K562 (cell line): Measurements from ENCODE around the gene RGL2. TPM values are rescaled to one million over a fixed set of nuclear protein-coding genes. Genes with fewer than 3 reads are reported as not detected.
A peak's percentile ranks its signal among the peaks of the same experiment; 100 is the strongest.

Experiments
- ARID3B ChIP-seq: fragments of 250-450 bp; sonication (Bioruptor Pico); IDR thresholded peaks from 2 replicates; pipeline ENCODE4 v1.4.0; 2020; ENCODE audit warnings: borderline replicate concordance
- DIDO1 ChIP-seq: fragments of 450-650 bp; IDR thresholded peaks from 2 replicates; pipeline ENCODE4 v1.6.1; 2016; ENCODE audit warnings: low read depth, missing biosample characterization, missing genetic modification characterization
- ERF ChIP-seq: fragments of 450-650 bp; formaldehyde crosslinking; IDR thresholded peaks from 2 replicates; pipeline ENCODE4 v1.4.0; 2020; ENCODE audit warnings: mild to moderate bottlenecking, mixed read lengths
- ESRRA ChIP-seq: fragments of 450-650 bp; IDR thresholded peaks from 2 replicates; pipeline ENCODE4 v1.6.1; 2014; ENCODE audit warnings: low read depth, mild to moderate bottlenecking, moderate library complexity, borderline replicate concordance
- HDAC1 ChIP-seq, 2 experiments: fragments of 450-650 bp; IDR thresholded peaks; 2 replicates each; pipeline ENCODE4 v1.6.1; 2016 to 2017; ENCODE audit warnings: inconsistent platforms in 1 of 2, mild to moderate bottlenecking in 1 of 2, moderate library complexity in 1 of 2
- HSF4 ChIP-seq: fragments of 250-450 bp; sonication (Bioruptor Pico); IDR thresholded peaks from 2 replicates; pipeline ENCODE4 v2.1.2; 2022; ENCODE audit warnings: mild to moderate bottlenecking, moderate library complexity, borderline replicate concordance
- ILF3 ChIP-seq: fragments of 450-650 bp; IDR thresholded peaks from 2 replicates; pipeline ENCODE4 v1.6.1; 2018; ENCODE audit warnings: antibody characterized with exemption, mild to moderate bottlenecking, moderate library complexity, borderline replicate concordance
- KDM1A ChIP-seq, 2 experiments: fragments of 450-650 bp; IDR thresholded peaks; 2 replicates each; pipeline ENCODE4 v1.6.1; 2016; ENCODE audit warnings: mild to moderate bottlenecking in 2 of 2
- KDM5B ChIP-seq: fragments of 200-600 bp; sonication (generic); IDR thresholded peaks from 2 replicates; pipeline ENCODE4 v1.6.1; 2012; ENCODE audit warnings: low read depth, mild to moderate bottlenecking, moderate library complexity, low read length, control low read depth, inconsistent platforms; ENCODE audit not compliant: insufficient replicate concordance
- RBFOX2 ChIP-seq: fragments of 200-400 bp; formaldehyde crosslinking; IDR thresholded peaks from 2 replicates; pipeline ENCODE4 v1.6.1; 2017; ENCODE audit warnings: low read depth, mild to moderate bottlenecking, low read length, moderate library complexity
- SMARCA4 ChIP-seq: fragments of 450-650 bp; IDR thresholded peaks from 2 replicates; pipeline ENCODE4 v1.6.1; 2016
- SNRNP70 ChIP-seq: fragments of 200-400 bp; formaldehyde crosslinking; optimal IDR thresholded peaks from 2 replicates; pipeline ENCODE3; 2017; ENCODE audit warnings: low read depth, low read length
- XRCC3 ChIP-seq: fragments of 450-650 bp; IDR thresholded peaks from 2 replicates; pipeline ENCODE4 v1.6.1; 2017; ENCODE audit warnings: mild to moderate bottlenecking, moderate library complexity
- ZBTB7A ChIP-seq: IDR thresholded peaks from 2 replicates; pipeline ENCODE4 v1.6.1; 2011; ENCODE audit warnings: low read depth, mild to moderate bottlenecking, low read length, moderate library complexity, borderline replicate concordance; ENCODE audit not compliant: control insufficient read depth
- ZNF217 ChIP-seq: sonication (generic); formaldehyde crosslinking; IDR thresholded peaks from 2 replicates; pipeline ENCODE4 v1.8.0; 2022; ENCODE audit warnings: mild to moderate bottlenecking, missing genetic modification reagents
- ZNF644 ChIP-seq: fragments of 200-800 bp; sonication (Bioruptor generic); IDR thresholded peaks from 2 replicates; pipeline ENCODE4 v1.6.1; 2016; ENCODE audit warnings: low read depth, missing genetic modification characterization, missing compliant biosample characterization
- ZNF830 ChIP-seq: fragments of 250-450 bp; sonication (Bioruptor Pico); IDR thresholded peaks from 2 replicates; pipeline ENCODE4 v1.5.0; 2021; ENCODE audit warnings: mild to moderate bottlenecking
- polyA plus RNA-seq, 8 experiments: library from polyadenylated mRNA; depleted of rRNA in 4 of 8; stranded (reverse) in 5 of 8; unstranded in 3 of 8; fragments of >200 nt; fragmentation: Nextera tagmentation in 2 of 8; fragmentation: Illumina TruSeq in 1 of 8; extraction: Ambion mirVana in 2 of 8; extraction: Trizol in 1 of 8; gene quantifications; 2 replicates each; pipeline versions ENCODE4 v1.2.1 to v1.2.3, GENCODE V29; 2011 to 2014; ENCODE audit warnings: inconsistent platforms in 1 of 8, missing spikeins in 1 of 8
- total RNA-seq, 7 experiments: library from RNA; depleted of rRNA in 6 of 7; stranded (reverse); fragments of >200 nt in 6 of 7; fragmentation: Illumina TruSeq in 2 of 7; extraction: Trizol in 2 of 7; gene quantifications; 2 replicates each; pipeline versions ENCODE4 v1.2.1 to v1.2.3, GENCODE V29; 2011 to 2021; ENCODE audit warnings: low replicate concordance in 1 of 7
- TF ChIP-seq, protein P1 (sequence below): fragments of 450-650 bp; IDR thresholded peaks from 2 replicates; pipeline ENCODE4 v1.6.1; 2014; ENCODE audit warnings: low read depth, mild to moderate bottlenecking, moderate library complexity, borderline replicate concordance
- TF ChIP-seq, protein P2 (sequence below): fragments of 450-650 bp; IDR thresholded peaks from 2 replicates; pipeline ENCODE4 v1.6.1; 2016; ENCODE audit warnings: mild to moderate bottlenecking
- TF ChIP-seq, protein P3 (sequence below): fragments of 250-450 bp; sonication (Bioruptor Pico); IDR thresholded peaks from 2 replicates; pipeline ENCODE4 v1.4.0; 2020; ENCODE audit warnings: mild to moderate bottlenecking, moderate library complexity
- TF ChIP-seq, protein P4 (sequence below): sonication (generic); formaldehyde crosslinking; IDR thresholded peaks from 2 replicates; pipeline ENCODE4 v1.8.0; 2022; ENCODE audit warnings: mild to moderate bottlenecking, low read depth, missing genetic modification reagents

RGL2 gene
- total and polyA plus RNA-seq, 9 of the 15 experiments (the other 6 are each of a cell fraction or from before 2014, with no cell fraction given), result 1.8 to 57.1 (median 19.5) TPM

GRCh38 chr6:33314515-33314942, 15.8 kb upstream of the RGL2 start (continued):
- TF ChIP-seq, protein P1, sequence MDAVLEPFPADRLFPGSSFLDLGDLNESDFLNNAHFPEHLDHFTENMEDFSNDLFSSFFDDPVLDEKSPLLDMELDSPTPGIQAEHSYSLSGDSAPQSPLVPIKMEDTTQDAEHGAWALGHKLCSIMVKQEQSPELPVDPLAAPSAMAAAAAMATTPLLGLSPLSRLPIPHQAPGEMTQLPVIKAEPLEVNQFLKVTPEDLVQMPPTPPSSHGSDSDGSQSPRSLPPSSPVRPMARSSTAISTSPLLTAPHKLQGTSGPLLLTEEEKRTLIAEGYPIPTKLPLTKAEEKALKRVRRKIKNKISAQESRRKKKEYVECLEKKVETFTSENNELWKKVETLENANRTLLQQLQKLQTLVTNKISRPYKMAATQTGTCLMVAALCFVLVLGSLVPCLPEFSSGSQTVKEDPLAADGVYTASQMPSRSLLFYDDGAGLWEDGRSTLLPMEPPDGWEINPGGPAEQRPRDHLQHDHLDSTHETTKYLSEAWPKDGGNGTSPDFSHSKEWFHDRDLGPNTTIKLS, result no peak
- TF ChIP-seq, protein P2, sequence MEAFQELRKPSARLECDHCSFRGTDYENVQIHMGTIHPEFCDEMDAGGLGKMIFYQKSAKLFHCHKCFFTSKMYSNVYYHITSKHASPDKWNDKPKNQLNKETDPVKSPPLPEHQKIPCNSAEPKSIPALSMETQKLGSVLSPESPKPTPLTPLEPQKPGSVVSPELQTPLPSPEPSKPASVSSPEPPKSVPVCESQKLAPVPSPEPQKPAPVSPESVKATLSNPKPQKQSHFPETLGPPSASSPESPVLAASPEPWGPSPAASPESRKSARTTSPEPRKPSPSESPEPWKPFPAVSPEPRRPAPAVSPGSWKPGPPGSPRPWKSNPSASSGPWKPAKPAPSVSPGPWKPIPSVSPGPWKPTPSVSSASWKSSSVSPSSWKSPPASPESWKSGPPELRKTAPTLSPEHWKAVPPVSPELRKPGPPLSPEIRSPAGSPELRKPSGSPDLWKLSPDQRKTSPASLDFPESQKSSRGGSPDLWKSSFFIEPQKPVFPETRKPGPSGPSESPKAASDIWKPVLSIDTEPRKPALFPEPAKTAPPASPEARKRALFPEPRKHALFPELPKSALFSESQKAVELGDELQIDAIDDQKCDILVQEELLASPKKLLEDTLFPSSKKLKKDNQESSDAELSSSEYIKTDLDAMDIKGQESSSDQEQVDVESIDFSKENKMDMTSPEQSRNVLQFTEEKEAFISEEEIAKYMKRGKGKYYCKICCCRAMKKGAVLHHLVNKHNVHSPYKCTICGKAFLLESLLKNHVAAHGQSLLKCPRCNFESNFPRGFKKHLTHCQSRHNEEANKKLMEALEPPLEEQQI, result no peak
- TF ChIP-seq, protein P3, sequence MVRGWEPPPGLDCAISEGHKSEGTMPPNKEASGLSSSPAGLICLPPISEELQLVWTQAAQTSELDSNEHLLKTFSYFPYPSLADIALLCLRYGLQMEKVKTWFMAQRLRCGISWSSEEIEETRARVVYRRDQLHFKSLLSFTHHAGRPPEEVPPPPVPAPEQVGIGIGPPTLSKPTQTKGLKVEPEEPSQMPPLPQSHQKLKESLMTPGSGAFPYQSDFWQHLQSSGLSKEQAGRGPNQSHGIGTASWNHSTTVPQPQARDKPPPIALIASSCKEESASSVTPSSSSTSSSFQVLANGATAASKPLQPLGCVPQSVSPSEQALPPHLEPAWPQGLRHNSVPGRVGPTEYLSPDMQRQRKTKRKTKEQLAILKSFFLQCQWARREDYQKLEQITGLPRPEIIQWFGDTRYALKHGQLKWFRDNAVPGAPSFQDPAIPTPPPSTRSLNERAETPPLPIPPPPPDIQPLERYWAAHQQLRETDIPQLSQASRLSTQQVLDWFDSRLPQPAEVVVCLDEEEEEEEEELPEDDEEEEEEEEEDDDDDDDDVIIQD (CRISPR knock-in tag), result no peak
- TF ChIP-seq, protein P4, sequence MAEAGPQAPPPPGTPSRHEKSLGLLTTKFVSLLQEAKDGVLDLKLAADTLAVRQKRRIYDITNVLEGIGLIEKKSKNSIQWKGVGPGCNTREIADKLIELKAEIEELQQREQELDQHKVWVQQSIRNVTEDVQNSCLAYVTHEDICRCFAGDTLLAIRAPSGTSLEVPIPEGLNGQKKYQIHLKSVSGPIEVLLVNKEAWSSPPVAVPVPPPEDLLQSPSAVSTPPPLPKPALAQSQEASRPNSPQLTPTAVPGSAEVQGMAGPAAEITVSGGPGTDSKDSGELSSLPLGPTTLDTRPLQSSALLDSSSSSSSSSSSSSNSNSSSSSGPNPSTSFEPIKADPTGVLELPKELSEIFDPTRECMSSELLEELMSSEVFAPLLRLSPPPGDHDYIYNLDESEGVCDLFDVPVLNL (CRISPR knock-in tag), result no peak
- TF ChIP-seq KDM5B, result peak; percentile 15
- no peak for TF ChIP-seq RBFOX2
- TF ChIP-seq SNRNP70, result no peak
- no peak for TF ChIP-seq ERF (CRISPR knock-in tag)
- peak in 1 of 2 experiments; percentile 74; a peak in 2 of 4 replicates for TF ChIP-seq HDAC1 (IDR thresholded peaks at IDR 0.05)
- no peak for TF ChIP-seq ZNF830 (CRISPR knock-in tag)
- no peak for TF ChIP-seq ZNF217 (CRISPR knock-in tag)
- no peak for TF ChIP-seq ARID3B
- TF ChIP-seq KDM1A (IDR thresholded peaks at IDR 0.05), result 0 out of 4 replicates have a peak, but pooled peaks of 1 of the 2 experiments have one; percentile 11
- no peak for TF ChIP-seq XRCC3
- TF ChIP-seq ILF3, result no peak
- no peak for TF ChIP-seq SMARCA4
- TF ChIP-seq ESRRA, result no peak
- no peak for TF ChIP-seq ZNF644 (tag)
- TF ChIP-seq HSF4 (CRISPR knock-in tag), result no peak
- TF ChIP-seq DIDO1 (tag), result no peak
- 0 out of 2 replicates have a peak, but pooled peaks have one; percentile 42 for TF ChIP-seq ZBTB7A
